Lower leg skin (tissue), 4 donors: ENCODE measurements around the gene TOPAZ1. TPM values are rescaled to one million over a fixed set of nuclear protein-coding genes. Genes with fewer than 3 reads are reported as not detected.

ENCODE experiments used
- DNase-seq, 2 donors: peaks; one replicate each; pipeline ENCODE4 v3.0.0-alpha.2; 2019; ENCODE audit warnings: low spot score in 2 of 2
- H3K4me3 ChIP-seq: fragments of 200-600 bp; sonication (generic); 2 replicates; pipeline ENCODE4 v1.5.1; 2017; ENCODE audit warnings: mild to moderate bottlenecking, low read depth; ENCODE audit not compliant: poor library complexity, severe bottlenecking
- CTCF ChIP-seq, 3 donors: fragments of 450-650 bp; IDR thresholded peaks; one replicate each; pipeline ENCODE4 v1.5.1; 2016; ENCODE audit warnings: antibody characterized with exemption in 3 of 3, mild to moderate bottlenecking in 3 of 3, moderate library complexity in 2 of 3
- POLR2A ChIP-seq, 2 donors: fragments of 450-650 bp; IDR thresholded peaks; one replicate each; pipeline ENCODE4 v1.6.1; 2016 to 2017; ENCODE audit warnings: antibody characterized with exemption in 2 of 2, mild to moderate bottlenecking in 1 of 2, moderate library complexity in 1 of 2
- WGBS, 2 donors: methylation state at CpG; one replicate each; pipeline ENCODE4 v1.1.5; 2018; 5-methylcytosine and 5-hydroxymethylcytosine counted together
- intact Hi-C: fragments of 100-400 bp; cut with DNase I; formaldehyde crosslinking; loops from one replicate; pipeline ENCODE4 v1.15.0; 2023; ENCODE audit warnings: low total_unique reads
- total RNA-seq, 4 donors: library from RNA; depleted of rRNA; stranded (reverse); fragments of >200 nt; gene quantifications; one replicate each; pipeline ENCODE4 v1.1.0, GENCODE V29; 2016

Gene TOPAZ1
- total RNA-seq, 4 donors from 2014 or later, result not detected

GRCh38 chr3:44210967-44211366 lies 30.7 kb upstream of the TOPAZ1 start:
- TF ChIP-seq CTCF (IDR thresholded peaks at IDR 0.05), result no peak
- TF ChIP-seq POLR2A (IDR thresholded peaks at IDR 0.05), result no peak
- DNase-seq, result no peak
- H3K4me3 ChIP-seq, result no peak overlapping the region
- intact Hi-C loops, result no loop called here

DNA sequence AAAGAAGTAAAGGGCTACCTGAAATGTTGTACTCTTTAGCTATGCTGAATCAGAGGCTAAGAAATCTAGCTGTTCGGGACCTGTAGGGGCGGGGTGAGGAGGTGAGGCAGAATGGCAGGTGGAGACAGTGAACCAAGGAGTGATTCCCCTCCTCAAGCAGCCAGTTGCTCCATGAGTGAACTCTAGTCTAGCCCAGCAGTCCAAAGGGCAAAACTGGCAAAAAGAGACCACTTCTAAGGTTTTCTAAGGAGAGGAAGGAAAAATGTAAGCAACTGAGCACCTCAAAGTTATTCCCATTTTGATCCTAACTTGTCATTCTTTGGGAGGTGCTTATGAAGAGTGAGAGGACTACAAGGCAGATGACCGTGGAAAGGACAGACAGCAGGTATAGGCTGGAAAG lies 19.3 kb upstream of the TOPAZ1 start:
- WGBS, 2 donors, result 55 to 65% methylated on average over 3 of the region's 3 CpGs

GRCh38 chr3:44223299-44223698 lies 18.4 kb upstream of the TOPAZ1 start:
- WGBS, 2 donors, result 69 to 72% methylated on average over 5 of the region's 5 CpGs
- intact Hi-C loops, result no loop called here
- no peak overlapping the region for H3K4me3 ChIP-seq
- TF ChIP-seq CTCF (IDR thresholded peaks at IDR 0.05) (no peak), POLR2A (IDR thresholded peaks at IDR 0.05) (no peak)
- DNase-seq, result no peak

More for the DNA sequence above, 19.3 kb upstream of the TOPAZ1 start:
- intact Hi-C loops, result no loop called here
- H3K4me3 ChIP-seq, result no peak overlapping the region
- TF ChIP-seq POLR2A (IDR thresholded peaks at IDR 0.05), result no peak
- TF ChIP-seq CTCF (IDR thresholded peaks at IDR 0.05), result no peak
- no peak for DNase-seq

GRCh38 chr3:44224131-44224530 lies 17.6 kb upstream of the TOPAZ1 start:
- H3K4me3 ChIP-seq, result no peak overlapping the region
- 78 to 89% methylated on average over 2 of the region's 2 CpGs for WGBS, 2 donors
- intact Hi-C loops, result no loop called here
- TF ChIP-seq POLR2A (IDR thresholded peaks at IDR 0.05), result no peak
- TF ChIP-seq CTCF (IDR thresholded peaks at IDR 0.05), result no peak
- no peak for DNase-seq

GRCh38 chr3:44226573-44226972 lies 15.1 kb upstream of the TOPAZ1 start:
- TF ChIP-seq POLR2A (IDR thresholded peaks at IDR 0.05) (no peak), CTCF (IDR thresholded peaks at IDR 0.05) (no peak)
- WGBS, 2 donors, result 69 to 88% methylated on average over 1 of the region's 1 CpG
- H3K4me3 ChIP-seq, result no peak overlapping the region
- intact Hi-C loops, result no loop called here
- no peak for DNase-seq

GRCh38 chr3:44227632-44228031 lies 14.1 kb upstream of the TOPAZ1 start:
- WGBS, 2 donors, result 46 to 66% methylated on average over 3 of the region's 3 CpGs
- intact Hi-C loops, result no loop called here

More at GRCh38 chr3:44227632-44228031, 14.1 kb upstream of the TOPAZ1 start:
- no peak for TF ChIP-seq POLR2A (IDR thresholded peaks at IDR 0.05)
- no peak for TF ChIP-seq CTCF (IDR thresholded peaks at IDR 0.05)
- no peak for DNase-seq
- no peak overlapping the region for H3K4me3 ChIP-seq
